ENCODE data around the gene SHISAL2A. TPM values are rescaled to one million over a fixed set of nuclear protein-coding genes. Genes with fewer than 3 reads are reported as not detected.

SHISAL2A gene
- polyA plus RNA-seq, 1 donor from 2014 or later = not detected

Other genes with a start within 250 kb of the SHISAL2A start
- 0.48 and 0.64 TPM in 2 replicates for gene ORC1, start 228.7 kb upstream of the SHISAL2A start, polyA plus RNA-seq
- 16.1 and 18.0 TPM in 2 replicates for gene PRPF38A, start 228.6 kb upstream of the SHISAL2A start, polyA plus RNA-seq
- 84.1 and 96.3 TPM in 2 replicates for gene TUT4, start 80.1 kb upstream of the SHISAL2A start, polyA plus RNA-seq
- 1.3 and 1.8 TPM in 2 replicates for gene GPX7, start 30.8 kb upstream of the SHISAL2A start, polyA plus RNA-seq
- gene COA7, start 65.2 kb downstream of the SHISAL2A start, polyA plus RNA-seq = 10.3 and 11.6 TPM in 2 replicates
- gene ZYG11B, start 93.3 kb downstream of the SHISAL2A start, polyA plus RNA-seq = 48.7 and 52.8 TPM in 2 replicates
- 0.40 and 0.66 TPM in 2 replicates for gene ZYG11A, start 209.6 kb downstream of the SHISAL2A start, polyA plus RNA-seq